ENCODE results near the gene MPP4.

The MPP4 gene

GRCh38 chr2:201660293-201660895 is 38.0 kb downstream of the MPP4 start:
- peak; percentile 52 for FAIRE-seq
- peak; percentile 43 for TF ChIP-seq SPI1 (IDR thresholded peaks at IDR 0.05; ENCODE audit: low read depth, low read length)
- TF ChIP-seq POLR2A (IDR thresholded peaks at IDR 0.05; ENCODE audit: low read depth, low read length) = no peak
- TF ChIP-seq TAF1 (IDR thresholded peaks at IDR 0.05; ENCODE audit: low read depth, low read length) = no peak
- no peak for TF ChIP-seq POU2F2 (IDR thresholded peaks at IDR 0.05; ENCODE audit: low read depth, low read length)
- DNase-seq (ENCODE audit: insufficient read length, low spot score) = no peak

DNA sequence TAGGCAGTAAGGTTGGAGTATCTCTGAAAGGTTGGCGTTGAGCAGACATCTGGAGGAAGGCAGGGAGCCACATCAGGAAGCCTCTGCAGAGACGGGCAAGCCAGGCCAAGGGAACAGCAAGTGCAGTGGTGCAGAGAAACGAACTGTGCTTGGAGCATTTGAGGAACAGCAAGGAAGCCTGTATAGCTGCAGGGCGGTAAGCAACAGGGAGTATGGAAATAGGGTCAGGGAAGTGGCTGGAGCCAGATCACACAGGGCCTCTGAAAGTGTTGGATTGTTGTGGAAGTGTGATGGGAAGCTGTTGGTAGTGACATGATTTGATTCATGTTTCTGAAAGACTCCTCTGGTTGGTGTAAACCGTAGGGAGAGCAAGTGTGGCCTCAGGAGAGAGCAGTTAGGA is 41.7 kb downstream of the MPP4 start:
- no peak for FAIRE-seq
- DNase-seq (ENCODE audit: insufficient read length, low spot score) = no peak
- TF ChIP-seq SPI1 (IDR thresholded peaks at IDR 0.05; ENCODE audit: low read depth, low read length) = no peak
- TF ChIP-seq POLR2AphosphoS5 (IDR thresholded peaks at IDR 0.05; ENCODE audit: low read depth, low read length) = no peak
- TF ChIP-seq POU2F2 (IDR thresholded peaks at IDR 0.05; ENCODE audit: low read depth, low read length) = no peak
- no peak for TF ChIP-seq PAX5 (IDR thresholded peaks at IDR 0.05; ENCODE audit: insufficient read depth, low read length, severe bottlenecking)

- no peak for TF ChIP-seq POLR2A (IDR thresholded peaks at IDR 0.05; ENCODE audit: low read depth, low read length)
- no peak for TF ChIP-seq POLR2AphosphoS5 (IDR thresholded peaks at IDR 0.05; ENCODE audit: low read depth, low read length)
- TF ChIP-seq SPI1 (IDR thresholded peaks at IDR 0.05; ENCODE audit: low read depth, low read length) = no peak
- TF ChIP-seq PAX5 (IDR thresholded peaks at IDR 0.05; ENCODE audit: insufficient read depth, low read length, severe bottlenecking) = no peak
- no peak for TF ChIP-seq TAF1 (IDR thresholded peaks at IDR 0.05; ENCODE audit: low read depth, low read length)
- no peak for TF ChIP-seq POU2F2 (IDR thresholded peaks at IDR 0.05; ENCODE audit: low read depth, low read length)
- FAIRE-seq (no peak), DNase-seq (ENCODE audit: insufficient read length, low spot score) (no peak)
These were observed 42.3 kb downstream of the MPP4 start for GRCh38 chr2:201656102-201656501.

- DNase-seq (ENCODE audit: insufficient read length, low spot score) (no peak), FAIRE-seq (no peak)
- no peak for TF ChIP-seq POLR2AphosphoS5 (IDR thresholded peaks at IDR 0.05; ENCODE audit: low read depth, low read length)
- no peak for TF ChIP-seq SPI1 (IDR thresholded peaks at IDR 0.05; ENCODE audit: low read depth, low read length)
- no peak for TF ChIP-seq POU2F2 (IDR thresholded peaks at IDR 0.05; ENCODE audit: low read depth, low read length)
- TF ChIP-seq PAX5 (IDR thresholded peaks at IDR 0.05; ENCODE audit: insufficient read depth, low read length, severe bottlenecking) = no peak
- no peak for TF ChIP-seq TAF1 (IDR thresholded peaks at IDR 0.05; ENCODE audit: low read depth, low read length)
- TF ChIP-seq POLR2A (IDR thresholded peaks at IDR 0.05; ENCODE audit: low read depth, low read length) = no peak
These were observed 43.6 kb downstream of the MPP4 start for GRCh38 chr2:201654616-201655384.

DNA sequence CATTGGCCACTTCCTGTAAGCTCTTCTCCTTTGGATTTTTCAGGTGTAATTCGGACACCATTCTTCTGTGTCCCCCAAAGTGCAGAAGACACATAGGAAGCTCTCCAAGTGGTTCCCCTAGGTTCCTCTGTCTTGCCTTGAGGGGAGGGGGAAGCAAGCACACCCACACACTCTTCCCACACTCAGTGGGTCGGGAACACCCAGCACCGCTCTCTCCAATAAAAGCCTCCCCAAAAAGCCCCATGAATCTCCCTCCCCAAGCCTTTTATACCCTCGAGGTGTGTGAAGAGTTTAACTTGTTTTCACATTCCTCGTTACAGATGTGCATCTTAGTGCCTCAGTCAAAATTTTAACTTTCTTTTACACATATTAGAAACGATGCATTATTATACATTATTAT is 45.2 kb downstream of the MPP4 start:
- no peak for DNase-seq (ENCODE audit: insufficient read length, low spot score)
- no peak for FAIRE-seq
- TF ChIP-seq POU2F2 (IDR thresholded peaks at IDR 0.05; ENCODE audit: low read depth, low read length) = no peak

- FAIRE-seq (no peak), DNase-seq (ENCODE audit: insufficient read length, low spot score) (no peak)
- TF ChIP-seq TAF1 (IDR thresholded peaks at IDR 0.05; ENCODE audit: low read depth, low read length) (no peak), SPI1 (IDR thresholded peaks at IDR 0.05; ENCODE audit: low read depth, low read length) (no peak), POLR2AphosphoS5 (IDR thresholded peaks at IDR 0.05; ENCODE audit: low read depth, low read length) (no peak), POLR2A (IDR thresholded peaks at IDR 0.05; ENCODE audit: low read depth, low read length) (no peak), POU2F2 (IDR thresholded peaks at IDR 0.05; ENCODE audit: low read depth, low read length) (no peak), PAX5 (IDR thresholded peaks at IDR 0.05; ENCODE audit: insufficient read depth, low read length, severe bottlenecking) (no peak)
These were observed 49.0 kb downstream of the MPP4 start for GRCh38 chr2:201649442-201649841.

GRCh38 chr2:201647431-201647830 is 51.0 kb downstream of the MPP4 start:
- no peak for DNase-seq (ENCODE audit: insufficient read length, low spot score)
- no peak for TF ChIP-seq POLR2AphosphoS5 (IDR thresholded peaks at IDR 0.05; ENCODE audit: low read depth, low read length)
- no peak for TF ChIP-seq POLR2A (IDR thresholded peaks at IDR 0.05; ENCODE audit: low read depth, low read length)
- TF ChIP-seq POU2F2 (IDR thresholded peaks at IDR 0.05; ENCODE audit: low read depth, low read length) = no peak
- no peak for TF ChIP-seq PAX5 (IDR thresholded peaks at IDR 0.05; ENCODE audit: insufficient read depth, low read length, severe bottlenecking)
- no peak for TF ChIP-seq SPI1 (IDR thresholded peaks at IDR 0.05; ENCODE audit: low read depth, low read length)
- TF ChIP-seq TAF1 (IDR thresholded peaks at IDR 0.05; ENCODE audit: low read depth, low read length) = no peak
- no peak for FAIRE-seq

GRCh38 chr2:201644001-201644400 is 54.4 kb downstream of the MPP4 start:
- FAIRE-seq = no peak
- no peak for TF ChIP-seq SPI1 (IDR thresholded peaks at IDR 0.05; ENCODE audit: low read depth, low read length)
- no peak for TF ChIP-seq POLR2A (IDR thresholded peaks at IDR 0.05; ENCODE audit: low read depth, low read length)
- no peak for TF ChIP-seq PAX5 (IDR thresholded peaks at IDR 0.05; ENCODE audit: insufficient read depth, low read length, severe bottlenecking)
- TF ChIP-seq POU2F2 (IDR thresholded peaks at IDR 0.05; ENCODE audit: low read depth, low read length) = no peak
- TF ChIP-seq TAF1 (IDR thresholded peaks at IDR 0.05; ENCODE audit: low read depth, low read length) = no peak
- no peak for TF ChIP-seq POLR2AphosphoS5 (IDR thresholded peaks at IDR 0.05; ENCODE audit: low read depth, low read length)
- DNase-seq (ENCODE audit: insufficient read length, low spot score) = no peak

- peak; percentile 51 for DNase-seq (ENCODE audit: insufficient read length, low spot score)
- TF ChIP-seq POLR2A (IDR thresholded peaks at IDR 0.05; ENCODE audit: low read depth, low read length) (no peak), POU2F2 (IDR thresholded peaks at IDR 0.05; ENCODE audit: low read depth, low read length) (no peak), SPI1 (IDR thresholded peaks at IDR 0.05; ENCODE audit: low read depth, low read length) (no peak), TAF1 (IDR thresholded peaks at IDR 0.05; ENCODE audit: low read depth, low read length) (no peak), PAX5 (IDR thresholded peaks at IDR 0.05; ENCODE audit: insufficient read depth, low read length, severe bottlenecking) (no peak), POLR2AphosphoS5 (IDR thresholded peaks at IDR 0.05; ENCODE audit: low read depth, low read length) (no peak)
- peak; percentile 89 for FAIRE-seq
These were observed 55.1 kb downstream of the MPP4 start, which contains the start of gene TMEM237 for GRCh38 chr2:201643216-201643890. TSS of gene TMEM237 (minus strand) at chr2:201643503. CDS start at chr2:201643400, 103 bp downstream.

All from GM12891 (cell line).